CD4-positive, alpha-beta T cell treated with Interferon alpha-2 for 1 hour (primary cell): Measurements from ENCODE around the gene SEL1L2.

Experiments used
- DNase-seq, 2 donors: peaks; one replicate each; pipeline ENCODE4 v3.0.0-alpha.2; 2020 to 2022

SEL1L2 gene

GRCh38 chr20:13929836-13930235 lies 60.6 kb downstream of the SEL1L2 start:
- no peak for DNase-seq

GRCh38 chr20:13928901-13929300 lies 61.5 kb downstream of the SEL1L2 start:
- DNase-seq: no peak

- DNase-seq: no peak
Observed at GRCh38 chr20:13927171-13927570, 63.2 kb downstream of the SEL1L2 start.

- no peak for DNase-seq
Observed at GRCh38 chr20:13922241-13922640, 68.2 kb downstream of the SEL1L2 start.

- no peak for DNase-seq
Observed at GRCh38 chr20:13915284-13915683, 75.1 kb downstream of the SEL1L2 start.

- no peak for DNase-seq
Observed at GRCh38 chr20:13913572-13913971, 76.8 kb downstream of the SEL1L2 start.

- no peak for DNase-seq
Observed at GRCh38 chr20:13913131-13913530, 77.3 kb downstream of the SEL1L2 start.

- no peak for DNase-seq
Observed at GRCh38 chr20:13910492-13910891, 79.9 kb downstream of the SEL1L2 start.

GRCh38 chr20:13909067-13909466 lies 81.3 kb downstream of the SEL1L2 start:
- DNase-seq: no peak

- no peak for DNase-seq
Observed at GRCh38 chr20:13904766-13905165, 85.6 kb downstream of the SEL1L2 start.

GRCh38 chr20:13900496-13900895 lies 89.9 kb downstream of the SEL1L2 start:
- no peak for DNase-seq

- DNase-seq: no peak
Observed at GRCh38 chr20:13898012-13898612, 92.3 kb downstream of the SEL1L2 start.

- no peak for DNase-seq
Observed at GRCh38 chr20:13891575-13891974, 98.8 kb downstream of the SEL1L2 start.

- no peak for DNase-seq
Observed at GRCh38 chr20:13884803-13885202, 105.6 kb downstream of the SEL1L2 start.

- no peak for DNase-seq
Observed at GRCh38 chr20:13883425-13883824, 107.0 kb downstream of the SEL1L2 start.

GRCh38 chr20:13878566-13878965 lies 111.8 kb downstream of the SEL1L2 start:
- DNase-seq: no peak

- no peak for DNase-seq
Observed at GRCh38 chr20:13877793-13878192, 112.6 kb downstream of the SEL1L2 start.

GRCh38 chr20:13875265-13875811 lies 115.1 kb downstream of the SEL1L2 start:
- no peak for DNase-seq

GRCh38 chr20:13874394-13875157 lies 115.8 kb downstream of the SEL1L2 start:
- no peak for DNase-seq

- DNase-seq: no peak
Observed at GRCh38 chr20:13873831-13874230, 116.6 kb downstream of the SEL1L2 start.

GRCh38 chr20:13870170-13870748 lies 120.2 kb downstream of the SEL1L2 start:
- no peak for DNase-seq

GRCh38 chr20:13868331-13868730 lies 122.1 kb downstream of the SEL1L2 start:
- DNase-seq: peak in 1 of 2 donors; percentile 24

- no peak for DNase-seq
Observed at GRCh38 chr20:13865791-13866351, 124.5 kb downstream of the SEL1L2 start.

GRCh38 chr20:13865156-13865555 lies 125.3 kb downstream of the SEL1L2 start:
- DNase-seq: no peak
